ENCODE measurements around the gene TNIP1.

Gene TNIP1

GRCh38 chr5:151105561-151105960 lies 24.7 kb upstream of the TNIP1 start:
- no peak for DNase-seq

- DNase-seq, result no peak
Observed at GRCh38 chr5:151104795-151105194, 24.0 kb upstream of the TNIP1 start.

GRCh38 chr5:151101746-151102145 lies 20.9 kb upstream of the TNIP1 start:
- DNase-seq, result no peak

- DNase-seq, result no peak
Observed at GRCh38 chr5:151101151-151101550, 20.3 kb upstream of the TNIP1 start.

- DNase-seq, result no peak
Observed at GRCh38 chr5:151100681-151101080, 19.8 kb upstream of the TNIP1 start.

GRCh38 chr5:151098768-151099121 lies 17.9 kb upstream of the TNIP1 start:
- DNase-seq, result no peak

GRCh38 chr5:151097820-151098767 lies 17.3 kb upstream of the TNIP1 start:
- DNase-seq, result no peak

- DNase-seq, result no peak
Observed at GRCh38 chr5:151097061-151097460, 16.2 kb upstream of the TNIP1 start.

GRCh38 chr5:151096001-151096373 lies 15.2 kb upstream of the TNIP1 start:
- no peak for DNase-seq

GRCh38 chr5:151095341-151096000 lies 14.6 kb upstream of the TNIP1 start:
- DNase-seq, result no peak

- DNase-seq, result no peak
Observed at GRCh38 chr5:151094852-151095245, 14.0 kb upstream of the TNIP1 start.

- DNase-seq, result no peak
Observed at GRCh38 chr5:151094030-151094851, 13.4 kb upstream of the TNIP1 start.

GRCh38 chr5:151093476-151093889 lies 12.6 kb upstream of the TNIP1 start:
- DNase-seq, result no peak

- DNase-seq, result no peak
Observed at GRCh38 chr5:151092762-151093161, 11.9 kb upstream of the TNIP1 start.

GRCh38 chr5:151089726-151090125 lies 8.9 kb upstream of the TNIP1 start:
- DNase-seq, result no peak

GRCh38 chr5:151088986-151089385 lies 8.2 kb upstream of the TNIP1 start:
- no peak for DNase-seq

GRCh38 chr5:151087486-151087885 lies 6.7 kb upstream of the TNIP1 start:
- no peak for DNase-seq

GRCh38 chr5:151086905-151087360 lies 6.1 kb upstream of the TNIP1 start:
- peak; percentile 6 to 50 (median 30) for DNase-seq

- no peak for DNase-seq
Observed at GRCh38 chr5:151086192-151086869, 5.5 kb upstream of the TNIP1 start.

- DNase-seq, result no peak
Observed at GRCh38 chr5:151085517-151086041, 4.7 kb upstream of the TNIP1 start.

GRCh38 chr5:151084363-151084762 lies 3.5 kb upstream of the TNIP1 start:
- DNase-seq, result no peak

- peak in 2 of 6 experiments; percentile 13 to 34 for DNase-seq
Observed at GRCh38 chr5:151083081-151083676, 2.3 kb upstream of the TNIP1 start.
